ENCODE results near the gene B9D2. TPM values are rescaled to one million over a fixed set of nuclear protein-coding genes. Genes with fewer than 3 reads are reported as not detected.
"Not testable (repeated sequence)": the region's sequence is repeated elsewhere in the genome, so short reads cannot be mapped to it uniquely, and the experiment has no call there.

The B9D2 gene
- total RNA-seq, 2 donors from 2014 or later: 6.4 to 7.7 TPM

DNA sequence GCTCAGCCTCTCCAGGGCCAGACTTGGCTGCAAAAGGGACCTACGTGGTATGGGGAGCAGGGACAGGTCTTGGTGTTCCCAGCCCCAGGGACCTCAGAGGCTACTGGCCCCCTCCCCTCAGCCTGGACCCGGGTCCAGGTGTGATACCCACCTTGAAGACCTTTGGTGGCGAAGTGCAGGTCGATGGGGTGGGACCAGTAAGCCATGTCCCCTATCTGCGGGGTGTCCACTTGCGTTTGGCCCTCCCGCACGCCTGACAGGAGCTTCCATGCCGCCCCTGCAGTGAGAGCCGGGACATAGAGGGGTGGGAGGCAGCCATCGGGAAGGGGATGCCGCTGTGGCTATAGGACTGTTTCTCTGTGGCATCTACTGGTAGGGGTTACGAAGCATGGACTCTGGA lies 6.2 kb downstream of the B9D2 start:
- Mint-ChIP-seq H3K4me3 (peak overlapping the region in 1 of 2 donors; percentile 74), H3K9me3 (no peaks in the 10 kb centered on the region), H3K27me3 (ENCODE audit: low read depth) (no peaks in the 10 kb centered on the region), H3K27ac (peak overlapping the region; percentile 31), H3K36me3 (ENCODE audit: insufficient read depth in 2 of 2) (peaks cover 0 to 6% of the 10 kb centered on the region in 2 donors), H3K4me1 (ENCODE audit: low read depth) (peaks cover 61% of the 10 kb centered on the region)
- no peak for ATAC-seq (replicated peaks in 1 of 2)
- DNase-seq: no peak

DNA sequence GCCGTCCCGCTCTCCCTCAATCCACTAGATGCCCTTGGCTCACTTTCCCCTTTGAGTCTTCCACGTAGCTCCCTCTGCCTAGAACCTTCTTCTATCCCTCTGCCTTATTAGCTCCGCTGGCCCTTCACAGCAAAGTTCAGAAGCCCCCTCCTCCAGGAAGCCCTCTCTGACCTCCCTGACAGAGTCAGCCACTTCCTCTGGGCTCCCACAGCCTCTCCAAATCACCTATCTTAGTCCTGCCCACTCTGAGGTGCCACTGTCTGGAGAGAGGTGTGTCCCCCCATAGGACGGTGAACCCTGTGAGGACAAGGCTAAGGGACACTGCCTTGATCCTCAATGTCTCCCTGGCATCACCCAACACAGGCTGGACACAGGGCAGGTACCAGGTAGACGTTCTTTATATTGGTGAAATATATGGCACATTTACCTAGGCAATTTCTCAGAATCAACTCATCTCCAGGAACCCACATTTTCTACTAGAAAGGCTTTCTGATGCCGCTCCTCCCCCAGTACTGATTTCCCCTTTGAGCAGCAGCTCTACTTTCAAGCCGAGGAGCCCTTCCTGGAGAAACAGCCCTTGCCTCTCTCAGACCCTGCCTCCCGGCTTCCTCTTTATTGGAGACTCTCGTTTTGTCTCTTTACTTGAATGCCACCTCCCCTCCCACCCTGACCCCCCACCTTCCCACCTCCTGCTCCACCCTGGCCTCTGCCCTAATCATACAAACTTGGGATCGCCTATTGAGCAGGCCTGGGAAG lies 6.8 kb downstream of the B9D2 start:
- peaks cover 58% of the 10 kb centered on the region for H3K4me1 Mint-ChIP-seq (ENCODE audit: low read depth)

DNA sequence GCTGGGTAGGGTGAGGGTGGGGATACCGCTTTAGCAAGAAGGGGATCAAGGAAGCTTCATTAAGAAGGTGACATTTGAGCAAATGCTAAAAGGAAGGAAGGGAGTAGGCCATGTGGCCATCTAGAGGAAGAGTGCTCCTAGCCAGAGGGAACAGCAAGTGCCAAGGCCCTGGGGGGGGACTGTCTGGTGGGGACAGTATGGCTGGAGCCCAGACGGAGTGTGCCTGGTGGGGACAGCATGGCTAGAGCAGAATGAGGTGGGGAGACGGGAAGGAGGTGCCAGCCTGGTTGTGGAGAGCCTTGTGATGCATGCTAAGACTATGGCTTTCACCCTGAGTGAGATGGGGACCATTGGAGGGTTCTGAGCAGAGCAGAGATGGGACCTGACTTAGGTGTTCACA lies 8.1 kb downstream of the B9D2 start:
- no peak for DNase-seq
- no peaks in the 10 kb centered on the region for H3K27me3 Mint-ChIP-seq (ENCODE audit: low read depth)
- H3K36me3 Mint-ChIP-seq (ENCODE audit: insufficient read depth in 2 of 2): peaks cover 7 to 11% of the 10 kb centered on the region in 2 donors
- ATAC-seq (replicated peaks in 1 of 2): no peak
- H3K4me3 Mint-ChIP-seq: peak overlapping the region; percentile 46 to 74
- no peaks in the 10 kb centered on the region for H3K9me3 Mint-ChIP-seq
- peaks cover 68% of the 10 kb centered on the region for H3K4me1 Mint-ChIP-seq (ENCODE audit: low read depth)
- peak overlapping the region; percentile 59 for H3K27ac Mint-ChIP-seq

More for the DNA sequence above, 6.8 kb downstream of the B9D2 start:
- H3K36me3 Mint-ChIP-seq (ENCODE audit: insufficient read depth in 2 of 2): peaks cover 3 to 6% of the 10 kb centered on the region in 2 donors
- ATAC-seq (replicated peaks in 1 of 2) (peak in 1 of 2 donors; percentile 5), DNase-seq (peak; percentile 46 to 48)
- peak overlapping the region; percentile 74 to 79 for H3K4me3 Mint-ChIP-seq
- no peaks in the 10 kb centered on the region for H3K9me3 Mint-ChIP-seq
- peak overlapping the region; percentile 97 for H3K27ac Mint-ChIP-seq
- H3K27me3 Mint-ChIP-seq (ENCODE audit: low read depth): no peaks in the 10 kb centered on the region

DNA sequence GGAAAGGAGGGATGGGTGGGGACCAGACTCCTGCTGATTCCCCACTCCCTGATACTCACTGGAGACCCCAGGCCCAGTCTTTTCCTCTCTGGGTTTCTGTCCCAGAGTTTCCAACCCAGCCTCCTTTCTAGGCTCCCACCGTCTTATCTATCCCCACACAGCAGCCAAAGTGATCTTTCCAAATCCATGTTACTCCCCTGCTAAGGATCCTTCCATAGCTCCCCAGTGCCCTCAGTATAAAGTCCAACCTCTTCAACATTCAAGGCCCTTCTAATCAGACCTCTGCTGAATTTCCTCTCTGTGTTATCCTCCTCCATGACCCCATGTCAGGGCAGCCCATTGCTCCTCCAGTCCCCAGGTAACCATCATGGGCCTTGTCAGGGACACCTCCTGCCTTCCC lies 8.9 kb downstream of the B9D2 start:
- Mint-ChIP-seq H3K4me3 (peak overlapping the region; percentile 9 to 46), H3K27me3 (ENCODE audit: low read depth) (no peaks in the 10 kb centered on the region), H3K27ac (peak overlapping the region; percentile 59), H3K9me3 (no peaks in the 10 kb centered on the region), H3K36me3 (ENCODE audit: insufficient read depth in 2 of 2) (peaks cover 7 to 10% of the 10 kb centered on the region in 2 donors), H3K4me1 (ENCODE audit: low read depth) (peaks cover 75% of the 10 kb centered on the region)
- ATAC-seq (replicated peaks in 1 of 2) (no peak), DNase-seq (no peak)

DNA sequence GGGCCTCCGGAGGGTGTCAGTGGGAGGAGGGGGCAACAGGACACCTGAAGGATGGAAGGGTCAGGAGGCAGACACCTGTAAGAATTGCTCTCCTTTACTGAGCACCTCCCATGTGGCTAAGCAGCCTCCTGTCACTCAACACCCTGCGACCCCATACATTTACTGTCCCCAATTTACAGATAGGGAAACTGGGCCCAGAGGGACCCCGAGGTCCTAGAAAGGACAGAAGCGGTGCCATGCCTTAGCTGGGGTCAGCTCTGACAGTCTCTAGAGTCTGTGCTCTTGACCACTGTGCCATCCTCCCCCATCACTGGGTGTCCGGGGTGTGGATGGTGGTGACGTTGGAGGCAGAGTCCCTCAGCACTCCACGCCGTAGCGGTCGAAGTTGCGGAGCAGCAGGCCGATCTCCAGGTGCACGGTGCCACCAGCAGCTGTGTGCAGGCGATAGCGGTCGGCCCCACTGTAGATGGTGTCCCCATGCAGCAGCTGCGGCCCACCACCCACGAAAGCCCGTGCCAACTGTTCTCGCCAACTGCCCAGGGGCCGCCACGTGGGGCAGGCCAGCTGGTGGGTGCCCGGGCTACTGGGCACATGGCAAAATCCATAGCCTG lies 9.5 kb downstream of the B9D2 start:
- no peak for ATAC-seq (replicated peaks in 1 of 2)
- peak in 1 of 2 donors; percentile 12 for DNase-seq
- no peaks in the 10 kb centered on the region for H3K9me3 Mint-ChIP-seq
- H3K36me3 Mint-ChIP-seq (ENCODE audit: insufficient read depth in 2 of 2): peaks cover 7 to 14% of the 10 kb centered on the region in 2 donors
- peaks cover 76% of the 10 kb centered on the region for H3K4me1 Mint-ChIP-seq (ENCODE audit: low read depth)
- H3K4me3 Mint-ChIP-seq: peak overlapping the region; percentile 80 to 88
- peak overlapping the region; percentile 85 for H3K27ac Mint-ChIP-seq
- H3K27me3 Mint-ChIP-seq (ENCODE audit: low read depth): no peaks in the 10 kb centered on the region

DNA sequence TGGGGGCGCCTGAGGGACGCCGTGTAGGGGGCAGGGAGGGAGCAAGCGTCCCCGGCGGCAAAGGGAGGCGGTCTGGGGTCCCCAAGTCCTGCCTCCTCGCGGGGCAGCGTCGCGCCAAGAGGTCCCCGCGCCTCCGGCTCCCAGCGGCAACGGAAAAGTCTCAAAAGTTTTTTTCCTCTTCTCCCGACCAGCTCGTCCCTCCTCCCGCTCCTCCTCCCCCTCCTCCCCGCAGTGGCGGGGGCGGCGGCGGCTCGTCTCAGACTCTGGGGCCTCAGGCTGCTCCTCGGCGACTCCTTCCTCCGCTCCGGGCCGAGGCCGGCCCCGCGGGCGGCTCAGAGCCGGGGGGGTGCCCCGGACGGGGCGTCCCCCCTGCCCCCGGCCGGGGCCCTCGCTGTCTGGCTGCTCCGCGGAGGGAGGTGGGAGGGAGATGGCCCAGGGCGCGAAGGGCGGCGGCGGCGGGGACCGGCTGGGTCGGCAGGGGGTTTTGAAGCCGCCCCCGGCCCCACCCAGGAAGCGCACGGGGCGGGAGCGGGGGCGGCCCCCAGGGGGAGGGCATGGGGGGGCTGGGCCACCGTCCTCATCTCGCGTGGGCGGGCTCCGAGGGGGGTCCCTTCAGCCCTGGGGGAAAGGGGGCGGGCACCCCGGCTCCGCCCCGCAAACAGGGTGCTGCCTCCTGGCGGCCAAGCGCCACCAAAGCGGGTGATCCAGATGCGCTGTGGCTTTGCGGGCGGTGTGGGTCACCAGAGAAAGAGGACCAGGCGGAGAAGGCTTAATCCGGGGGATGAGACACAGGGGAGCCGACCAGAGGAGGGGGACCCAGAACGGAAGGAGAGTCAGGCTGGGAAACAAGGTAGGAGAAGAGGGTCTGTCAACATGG lies 10.2 kb downstream of the B9D2 start, which contains the start of gene TGFB1:
TSS of gene TGFB1 (minus strand) at position 457 of the 877 bp plus-strand sequence. CDS start 878 bp downstream, outside the sequence.
- Mint-ChIP-seq H3K4me1 (ENCODE audit: low read depth) (peaks cover 79% of the 10 kb centered on the region), H3K4me3 (peak within 1 kb of the TSS; percentile 88 to 97), H3K27ac (peak within 1 kb of the TSS; percentile 85), H3K27me3 (ENCODE audit: low read depth) (no peaks in the 10 kb centered on the region), H3K9me3 (peaks cover 0 to 2% of the 10 kb centered on the region in 2 donors), H3K36me3 (ENCODE audit: insufficient read depth in 2 of 2) (peaks cover 12 to 19% of the 10 kb centered on the region in 2 donors)
- DNase-seq (peak; percentile 92 to 94), ATAC-seq (replicated peaks in 1 of 2) (peak; percentile 58 to 68)

DNA sequence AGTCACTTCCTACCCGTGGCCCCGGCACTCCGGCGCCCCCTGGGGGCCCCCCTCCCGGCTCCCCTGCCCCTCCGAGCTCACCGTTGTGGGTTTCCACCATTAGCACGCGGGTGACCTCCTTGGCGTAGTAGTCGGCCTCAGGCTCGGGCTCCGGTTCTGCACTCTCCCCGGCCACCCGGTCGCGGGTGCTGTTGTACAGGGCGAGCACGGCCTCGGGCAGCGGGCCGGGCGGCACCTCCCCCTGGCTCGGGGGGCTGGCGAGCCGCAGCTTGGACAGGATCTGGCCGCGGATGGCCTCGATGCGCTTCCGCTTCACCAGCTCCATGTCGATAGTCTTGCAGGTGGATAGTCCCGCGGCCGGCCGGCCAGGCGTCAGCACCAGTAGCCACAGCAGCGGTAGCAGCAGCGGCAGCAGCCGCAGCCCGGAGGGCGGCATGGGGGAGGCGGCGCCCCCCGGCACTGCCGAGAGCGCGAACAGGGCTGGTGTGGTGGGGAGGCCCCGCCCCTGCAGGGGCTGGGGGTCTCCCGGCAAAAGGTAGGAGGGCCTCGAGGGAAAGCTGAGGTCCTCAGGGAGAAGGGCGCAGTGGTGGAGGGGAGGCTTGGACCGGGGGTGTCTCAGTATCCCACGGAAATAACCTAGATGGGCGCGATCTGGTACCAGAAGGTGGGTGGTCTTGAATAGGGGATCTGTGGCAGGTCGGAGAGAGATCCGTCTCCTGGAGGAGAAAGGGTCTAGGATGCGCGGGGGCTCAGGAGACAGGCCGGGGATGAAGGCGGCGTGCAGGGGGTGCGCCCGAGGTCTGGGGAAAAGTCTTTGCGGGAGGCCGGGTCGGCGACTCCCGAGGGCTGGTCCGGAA lies 11.1 kb downstream of the B9D2 start:
- peak overlapping the region; percentile 96 for H3K27ac Mint-ChIP-seq
- H3K9me3 Mint-ChIP-seq: peaks cover 0 to 2% of the 10 kb centered on the region in 2 donors
- H3K4me3 Mint-ChIP-seq: peak overlapping the region; percentile 86 to 97
- H3K27me3 Mint-ChIP-seq (ENCODE audit: low read depth): no peaks in the 10 kb centered on the region
- ATAC-seq (replicated peaks in 1 of 2) (peak; percentile 32 to 37), DNase-seq (peak; percentile 87 to 89)
- peaks cover 78% of the 10 kb centered on the region for H3K4me1 Mint-ChIP-seq (ENCODE audit: low read depth)
- H3K36me3 Mint-ChIP-seq (ENCODE audit: insufficient read depth in 2 of 2): peaks cover 15 to 25% of the 10 kb centered on the region in 2 donors

DNA sequence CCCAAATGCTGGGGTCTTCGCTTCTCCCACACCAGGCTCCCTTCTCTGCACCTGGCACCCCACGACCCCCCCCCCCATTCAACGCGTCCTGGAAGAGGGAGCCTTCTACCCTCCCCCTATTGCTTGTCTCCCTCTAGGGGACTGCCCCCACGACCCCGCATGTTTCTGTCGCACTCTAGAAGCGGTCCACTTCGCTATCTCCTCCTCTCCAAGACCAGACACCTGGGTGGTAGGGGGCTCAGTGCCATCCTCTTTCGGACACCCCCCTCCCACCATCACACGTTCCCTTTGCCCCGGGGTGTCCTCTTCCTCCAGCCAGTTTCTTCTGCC lies 11.7 kb downstream of the B9D2 start:
- Mint-ChIP-seq H3K27me3 (ENCODE audit: low read depth) (no peaks in the 10 kb centered on the region), H3K4me3 (peak overlapping the region; percentile 86 to 97), H3K27ac (peak overlapping the region; percentile 96), H3K36me3 (ENCODE audit: insufficient read depth in 2 of 2) (peaks cover 15 to 29% of the 10 kb centered on the region in 2 donors), H3K4me1 (ENCODE audit: low read depth) (peaks cover 72% of the 10 kb centered on the region), H3K9me3 (peaks cover 0 to 2% of the 10 kb centered on the region in 2 donors)
- DNase-seq (no peak), ATAC-seq (replicated peaks in 1 of 2) (no peak)

DNA sequence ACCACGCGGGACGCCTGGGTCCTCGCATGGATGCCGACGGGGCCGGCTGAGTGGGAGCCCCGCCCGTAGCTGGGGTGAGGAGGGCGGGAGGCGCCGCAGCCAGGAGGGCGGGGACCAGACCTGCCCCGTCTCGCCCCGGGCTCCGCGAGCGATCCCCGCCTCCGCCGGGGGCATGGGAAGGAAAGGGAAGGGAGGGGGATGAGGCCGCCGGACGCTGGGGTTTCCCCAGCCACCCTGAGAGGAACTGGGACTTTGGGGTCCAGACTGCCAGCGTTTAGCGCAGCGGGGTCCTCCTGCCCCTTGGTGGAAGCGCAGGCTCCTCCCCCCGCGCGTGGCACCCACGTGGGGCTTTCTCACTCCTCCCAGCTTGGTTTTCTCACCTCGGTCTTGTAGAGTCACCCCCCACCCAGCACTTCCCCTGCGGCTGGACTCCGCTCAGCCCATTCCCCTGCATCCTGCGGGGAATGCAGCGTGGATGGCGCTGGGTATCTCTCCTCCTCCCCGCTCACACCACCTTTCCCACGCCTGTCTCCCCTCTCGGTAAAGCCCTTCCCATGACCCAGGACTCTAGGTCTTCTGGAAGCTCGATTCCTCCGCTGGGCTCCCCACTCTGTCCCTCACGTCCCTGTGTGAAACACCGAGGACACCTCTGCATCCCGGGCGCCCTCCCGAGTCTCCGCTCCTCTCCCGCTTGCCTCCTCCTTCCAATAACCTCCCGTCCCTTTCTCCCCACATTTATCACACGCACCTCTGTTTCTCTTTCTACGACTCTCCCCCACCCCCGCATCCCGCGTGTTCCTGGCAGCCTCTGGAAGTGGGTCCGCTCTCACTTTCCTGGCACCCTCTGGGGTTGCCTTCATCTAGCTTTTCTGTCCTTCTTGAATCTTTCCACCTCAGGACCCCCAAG lies 12.4 kb downstream of the B9D2 start:
- Mint-ChIP-seq H3K27me3 (ENCODE audit: low read depth) (no peaks in the 10 kb centered on the region), H3K36me3 (ENCODE audit: insufficient read depth in 2 of 2) (peaks cover 15 to 30% of the 10 kb centered on the region in 2 donors), H3K27ac (peak overlapping the region; percentile 96), H3K9me3 (peaks cover 0 to 2% of the 10 kb centered on the region in 2 donors), H3K4me3 (peak overlapping the region; percentile 86 to 97), H3K4me1 (ENCODE audit: low read depth) (peaks cover 69% of the 10 kb centered on the region)
- peak; percentile 77 to 87 for DNase-seq
- ATAC-seq (replicated peaks in 1 of 2): peak; percentile 56 to 58

DNA sequence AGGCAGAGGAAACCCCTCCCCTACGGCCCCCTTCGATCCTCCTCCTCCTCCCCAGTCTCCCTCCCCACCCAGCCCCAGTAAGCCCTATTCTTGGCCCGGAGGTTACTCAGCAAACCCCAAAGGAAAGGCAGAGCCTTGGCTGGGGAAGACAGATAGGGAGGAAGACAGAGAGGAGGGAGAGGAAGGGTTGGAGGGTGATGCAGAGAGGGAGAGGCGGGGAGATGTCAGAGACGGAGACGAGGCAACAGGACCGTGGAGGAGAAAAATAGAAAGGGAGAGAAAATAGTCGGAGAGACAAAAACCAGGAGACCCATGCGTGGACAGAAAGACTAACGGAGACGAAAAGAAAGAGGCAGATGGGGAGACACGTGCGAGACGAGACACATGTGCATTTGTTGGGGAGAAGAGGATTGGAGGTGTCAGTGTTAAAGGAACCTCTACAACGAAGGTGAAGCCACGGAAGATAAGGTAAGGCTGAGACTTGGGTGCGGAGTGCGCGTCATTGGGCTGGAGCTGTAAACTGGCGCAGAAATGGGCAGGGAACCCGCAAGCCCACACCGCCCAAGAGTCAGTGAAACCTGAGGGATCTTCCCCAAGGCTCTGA lies 13.1 kb downstream of the B9D2 start:
- ATAC-seq (replicated peaks in 1 of 2) (peak in 1 of 2 donors; percentile 3), DNase-seq (no peak)
- Mint-ChIP-seq H3K4me1 (ENCODE audit: low read depth) (peaks cover 66% of the 10 kb centered on the region), H3K36me3 (ENCODE audit: insufficient read depth in 2 of 2) (peaks cover 15 to 32% of the 10 kb centered on the region in 2 donors), H3K9me3 (peaks cover 0 to 2% of the 10 kb centered on the region in 2 donors), H3K27me3 (ENCODE audit: low read depth) (no peaks in the 10 kb centered on the region), H3K4me3 (peak overlapping the region; percentile 86 to 97), H3K27ac (peak overlapping the region; percentile 36)

DNA sequence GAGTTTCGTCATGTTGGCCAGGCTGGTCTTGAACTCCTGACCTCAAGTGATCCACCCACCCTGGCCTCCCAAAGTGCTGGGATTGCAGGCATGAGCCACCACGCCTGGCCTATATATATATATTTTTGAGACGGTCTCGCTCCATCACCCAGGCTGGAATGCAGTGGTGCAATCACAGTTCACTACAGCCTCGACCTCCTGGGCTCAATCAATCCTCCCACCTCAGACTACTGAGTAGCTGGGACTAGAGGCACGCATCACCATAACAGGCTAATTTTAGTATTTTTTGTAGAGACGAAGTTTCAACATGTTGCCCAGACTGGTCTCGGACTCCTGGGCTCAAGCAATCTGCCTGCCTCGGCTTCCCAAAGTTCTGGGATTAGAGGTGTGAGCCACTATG lies 17.0 kb downstream of the B9D2 start:
- H3K4me1 Mint-ChIP-seq (ENCODE audit: low read depth): peaks cover 56% of the 10 kb centered on the region
- not testable (repeated sequence) for H3K27me3 Mint-ChIP-seq (ENCODE audit: low read depth); DNase-seq; H3K4me3 Mint-ChIP-seq; H3K27ac Mint-ChIP-seq; ATAC-seq (replicated peaks in 1 of 2); H3K9me3 Mint-ChIP-seq
- H3K36me3 Mint-ChIP-seq (ENCODE audit: insufficient read depth in 2 of 2): peaks cover 13 to 38% of the 10 kb centered on the region in 2 donors

Data from activated T-cell treated with anti-CD3 and anti-CD28 coated beads, Interleukin-2, amount 50 U/mL, for 72 hours (primary cell).